GM23248 (cell line): ENCODE data around the gene GOLGA1. TPM values are rescaled to one million over a fixed set of nuclear protein-coding genes. Genes with fewer than 3 reads are reported as not detected.

Experiments used
- DNase-seq: peaks from one replicate; pipeline ENCODE4 v3.0.0-alpha.2; 2015
- H2AFZ ChIP-seq: fragments of 200-600 bp; sonication (generic); 2 replicates; pipeline ENCODE4 v1.6.1; 2016; ENCODE audit warnings: antibody characterized with exemption
- H3F3A ChIP-seq: fragments of 200-600 bp; sonication (generic); 2 replicates; pipeline ENCODE4 v1.6.1; 2016; ENCODE audit warnings: mild to moderate bottlenecking, antibody characterized with exemption, mixed run types; ENCODE audit not compliant: insufficient read depth
- H3K27ac ChIP-seq: fragments of 200-600 bp; sonication (generic); 2 replicates; pipeline ENCODE4 v1.5.1; 2016; ENCODE audit warnings: mild to moderate bottlenecking
- H3K27me3 ChIP-seq: fragments of 200-600 bp; sonication (generic); replicated peaks from 2 replicates; pipeline ENCODE4 v1.6.1; 2016; ENCODE audit warnings: mild to moderate bottlenecking; ENCODE audit not compliant: insufficient read depth
- H3K36me3 ChIP-seq: fragments of 200-600 bp; sonication (generic); 2 replicates; pipeline ENCODE4 v1.6.1; 2016; ENCODE audit warnings: low read depth, mild to moderate bottlenecking
- H3K4me1 ChIP-seq: fragments of 200-600 bp; sonication (generic); 2 replicates; pipeline ENCODE4 v1.6.1; 2016; ENCODE audit warnings: mild to moderate bottlenecking; ENCODE audit not compliant: insufficient read depth
- H3K4me2 ChIP-seq: fragments of 200-600 bp; sonication (generic); one replicate; pipeline ENCODE4 v1.6.1; 2016; ENCODE audit warnings: mild to moderate bottlenecking; ENCODE audit not compliant: unreplicated experiment
- H3K4me3 ChIP-seq: fragments of 200-600 bp; sonication (generic); 2 replicates; pipeline ENCODE4 v1.5.1; 2016; ENCODE audit warnings: mild to moderate bottlenecking
- H3K79me2 ChIP-seq: fragments of 200-600 bp; sonication (generic); 2 replicates; pipeline ENCODE4 v1.6.1; 2016; ENCODE audit warnings: mild to moderate bottlenecking; ENCODE audit not compliant: insufficient read depth
- H3K9ac ChIP-seq: fragments of 200-600 bp; sonication (generic); 2 replicates; pipeline ENCODE4 v1.6.1; 2016; ENCODE audit warnings: mild to moderate bottlenecking
- H3K9me2 ChIP-seq: fragments of 200-600 bp; sonication (generic); 2 replicates; pipeline ENCODE4 v1.6.1; 2016; ENCODE audit warnings: mixed run types, mild to moderate bottlenecking, moderate library complexity; ENCODE audit not compliant: insufficient read depth
- H3K9me3 ChIP-seq: fragments of 200-600 bp; sonication (generic); one replicate; pipeline ENCODE4 v1.6.1; 2017; ENCODE audit warnings: low read depth
- H4K20me1 ChIP-seq: fragments of 200-600 bp; sonication (generic); 2 replicates; pipeline ENCODE4 v1.6.0; 2016; ENCODE audit not compliant: insufficient read depth
- EZH2 ChIP-seq: fragments of 200-600 bp; sonication (generic); IDR thresholded peaks from 2 replicates; pipeline ENCODE4 v1.6.1; 2018; ENCODE audit warnings: antibody characterized with exemption, mild to moderate bottlenecking; ENCODE audit not compliant: insufficient read depth, poor library complexity, severe bottlenecking
- EZH2phosphoT487 ChIP-seq: fragments of 200-600 bp; sonication (generic); IDR thresholded peaks from 2 replicates; pipeline ENCODE4 v1.6.1; 2018; ENCODE audit warnings: antibody characterized with exemption, moderate library complexity, mild to moderate bottlenecking, low read depth; ENCODE audit not compliant: insufficient read depth
- WGBS, 2 experiments: methylation state at CpG; one replicate each; pipeline ENCODE4 v1.1.6; 2015 to 2017; ENCODE audit warnings: low lambda C conversion rate in 2 of 2, low coverage in 1 of 2; ENCODE audit errors: missing lambda C conversion rate in 2 of 2; 5-methylcytosine and 5-hydroxymethylcytosine counted together
- in situ Hi-C: fragments of 300-500 bp; cut with MboI; formaldehyde crosslinking; loops from 2 replicates; pipeline ENCODE4 v1.15.0; 2020
- polyA plus RNA-seq: library from polyadenylated mRNA; unstranded; fragments of >200 nt; fragmentation: Nextera tagmentation; extraction: Ambion mirVana; gene quantifications from 2 replicates; pipeline ENCODE4 v1.2.1, GENCODE V29; 2016
- total RNA-seq: library from RNA; depleted of rRNA; stranded (reverse); fragments of >200 nt; shearing (Covaris generic); gene quantifications from 2 replicates; pipeline ENCODE4 v1.2.3, GENCODE V29; 2014

GOLGA1 gene
- total and polyA plus RNA-seq, 2 experiments from 2014 or later, result 12.4 to 15.3 TPM

DNA sequence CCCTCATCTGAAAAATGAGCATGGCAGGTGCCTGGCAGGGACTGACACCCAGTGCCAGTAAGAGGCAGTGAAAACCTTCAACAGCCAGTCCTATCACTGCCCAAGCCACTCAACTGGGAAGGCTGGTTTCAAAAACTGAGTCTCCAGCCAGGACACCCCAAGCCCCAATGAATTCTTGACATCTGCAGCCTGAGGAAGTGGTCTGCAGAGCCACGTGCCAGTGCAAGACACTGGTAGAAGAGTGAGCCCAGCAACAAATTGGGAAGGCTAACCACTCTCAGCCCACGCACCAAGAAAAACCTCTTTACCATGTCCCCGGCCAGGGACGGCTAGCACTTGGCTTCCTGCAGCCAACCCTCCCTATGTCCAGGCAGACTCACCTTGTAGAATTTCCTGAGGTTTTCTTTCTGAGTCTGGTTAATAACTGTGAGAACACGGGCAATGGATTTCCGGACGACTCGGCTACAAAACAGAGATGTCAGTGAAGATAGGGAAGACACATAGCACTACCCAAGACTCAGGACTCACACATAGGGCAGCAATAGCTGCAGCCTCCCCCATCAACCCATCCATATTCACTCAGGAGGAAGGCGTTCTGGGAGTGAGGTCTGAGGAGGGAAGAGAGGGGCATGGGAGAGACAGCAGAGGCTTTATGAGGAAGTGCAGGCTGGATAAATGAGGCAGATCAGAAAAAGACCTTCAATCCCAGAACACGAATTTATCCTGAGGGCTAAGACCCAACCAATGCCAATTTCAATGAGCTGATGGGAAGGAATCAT, 80.9 kb downstream of the GOLGA1 start:
- Histone ChIP-seq H3K4me3 (peak overlapping the region; percentile 81), H2AFZ (no peak overlapping the region), H3K9ac (peak overlapping the region; percentile 98), H3K79me2 (peaks cover 32% of the 10 kb centered on the region), H3K27me3 (no peaks in the 10 kb centered on the region), H3F3A (peaks cover 41% of the 10 kb centered on the region), H3K27ac (no peak overlapping the region), H3K36me3 (peaks cover 27% of the 10 kb centered on the region), H3K4me1 (peaks cover 12% of the 10 kb centered on the region), H3K9me2 (no peaks in the 10 kb centered on the region), H3K9me3 (no peaks in the 10 kb centered on the region), H4K20me1 (peaks cover 18% of the 10 kb centered on the region), H3K4me2 (peak overlapping the region; percentile 96)
- DNase-seq, result no peak
- in situ Hi-C loops, result loop anchor here (10.0 kb wide), 1 partner anchor 515 kb away; no protein-coding TSS in a partner anchor
- WGBS, 2 experiments, result 51 to 52% methylated on average over 10 of the region's 10 CpGs
- TF ChIP-seq EZH2phosphoT487 (no peak), EZH2 (no peak)

DNA sequence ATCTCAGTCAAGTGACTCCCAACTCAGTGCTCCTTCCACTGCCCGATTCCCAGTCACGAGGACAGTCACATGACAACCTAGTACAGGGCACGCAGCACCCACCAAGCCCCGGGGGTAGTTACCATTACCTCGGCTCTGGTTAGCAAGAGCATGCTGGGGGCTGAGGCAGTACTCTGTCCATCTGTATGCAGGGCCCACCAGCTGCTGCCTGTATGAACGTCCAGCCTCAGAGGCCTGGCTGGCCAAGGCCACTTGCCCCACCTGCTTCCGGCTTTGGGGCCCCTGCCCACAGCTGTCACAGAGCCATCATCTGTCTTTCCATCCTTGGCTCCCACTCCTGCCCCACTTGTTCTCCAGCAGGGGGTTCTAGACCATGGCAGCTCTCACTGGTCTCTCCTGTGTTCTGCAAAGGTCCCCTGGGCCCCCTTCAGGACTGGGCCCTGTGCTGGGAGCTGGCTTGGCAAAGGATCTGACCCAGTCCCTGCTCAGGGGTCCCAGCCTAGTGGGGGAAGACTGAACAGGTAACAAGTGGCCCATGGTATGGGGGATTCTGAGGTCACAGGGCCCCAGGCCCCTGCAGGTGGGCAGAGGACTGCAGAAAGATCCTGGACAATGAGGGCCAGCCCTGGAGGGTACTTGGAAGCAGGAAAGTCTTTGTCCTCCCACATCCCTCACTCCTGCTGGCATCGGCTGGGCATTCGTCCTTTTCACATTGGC, 82.4 kb downstream of the GOLGA1 start:
- H3K79me2 ChIP-seq, result peaks cover 32% of the 10 kb centered on the region
- H3K27ac ChIP-seq, result no peak overlapping the region
- H3K4me3 ChIP-seq, result no peak overlapping the region
- H4K20me1 ChIP-seq, result peaks cover 18% of the 10 kb centered on the region
- peaks cover 42% of the 10 kb centered on the region for H3F3A ChIP-seq
- WGBS, 2 experiments, result 58 to 63% methylated on average over 9 of the region's 9 CpGs
- no peak overlapping the region for H2AFZ ChIP-seq
- no peaks in the 10 kb centered on the region for H3K9me3 ChIP-seq
- no peak overlapping the region for H3K4me2 ChIP-seq
- no peaks in the 10 kb centered on the region for H3K9me2 ChIP-seq
- TF ChIP-seq EZH2, result no peak
- in situ Hi-C loops, result no loop called here
- peaks cover 12% of the 10 kb centered on the region for H3K4me1 ChIP-seq
- DNase-seq, result no peak
- peak overlapping the region; percentile 98; the same call in 1 of the 2 replicates for H3K9ac ChIP-seq
- H3K36me3 ChIP-seq, result peaks cover 27% of the 10 kb centered on the region
- H3K27me3 ChIP-seq, result no peaks in the 10 kb centered on the region

GRCh38 chr9:124857533-124858162, 83.2 kb downstream of the GOLGA1 start:
- H3K9me2 ChIP-seq, result no peaks in the 10 kb centered on the region
- WGBS, 2 experiments, result 82 to 84% methylated on average over 21 to 24 of the region's 24 CpGs
- in situ Hi-C loops, result no loop called here
- no peak overlapping the region for H3K4me3 ChIP-seq
- no peak overlapping the region for H3K4me2 ChIP-seq
- no peaks in the 10 kb centered on the region for H3K9me3 ChIP-seq
- no peaks in the 10 kb centered on the region for H3K27me3 ChIP-seq
- no peak for TF ChIP-seq EZH2phosphoT487
- TF ChIP-seq EZH2, result no peak
- peaks cover 18% of the 10 kb centered on the region for H4K20me1 ChIP-seq
- peaks cover 32% of the 10 kb centered on the region for H3K79me2 ChIP-seq
- H3F3A ChIP-seq, result peaks cover 42% of the 10 kb centered on the region
- no peak overlapping the region for H3K27ac ChIP-seq
- DNase-seq, result no peak
- H3K9ac ChIP-seq, result no peak overlapping the region
- peaks cover 27% of the 10 kb centered on the region for H3K36me3 ChIP-seq
- peaks cover 12% of the 10 kb centered on the region for H3K4me1 ChIP-seq
- no peak overlapping the region for H2AFZ ChIP-seq

DNA sequence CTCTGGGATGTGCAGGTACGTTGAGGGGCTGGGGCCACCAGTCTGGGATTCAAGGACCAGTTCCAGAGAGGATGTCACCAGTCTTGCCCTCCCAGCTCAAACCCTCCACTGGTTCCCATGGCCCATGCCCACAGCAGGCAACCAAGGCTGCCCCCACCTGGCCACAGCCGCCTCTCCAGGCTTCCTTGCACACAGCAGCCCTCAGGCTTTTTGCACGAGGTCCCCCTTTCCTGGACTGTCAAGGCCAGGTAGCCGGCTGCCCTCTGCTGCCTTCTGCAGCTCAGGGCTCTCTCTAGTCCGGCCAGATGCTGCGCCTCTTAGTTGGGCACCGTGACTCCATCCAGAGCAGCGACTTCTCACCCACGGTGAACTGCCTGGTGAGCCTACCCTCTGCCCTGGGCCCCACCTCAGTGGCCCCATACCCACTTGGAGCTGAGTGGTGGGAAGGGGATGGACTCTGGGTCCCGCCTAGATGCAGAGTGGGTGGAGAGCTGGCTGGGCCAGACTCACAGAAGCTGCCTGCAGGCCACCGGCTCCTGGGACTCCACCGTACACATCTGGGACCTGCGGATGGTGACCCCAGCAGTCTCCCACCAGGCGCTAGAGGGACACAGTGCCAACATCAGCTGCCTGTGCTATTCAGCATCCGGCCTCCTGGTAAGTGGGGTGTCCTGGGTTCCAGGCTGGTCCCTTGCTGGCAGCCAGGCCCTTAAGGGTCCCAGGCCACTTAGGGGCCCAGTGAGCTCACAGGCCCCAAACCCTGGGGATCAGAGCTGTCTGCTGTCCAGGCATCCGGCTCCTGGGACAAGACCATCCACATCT, 84.7 kb downstream of the GOLGA1 start:
- Histone ChIP-seq H3K27ac (no peak overlapping the region), H3K4me1 (peaks cover 12% of the 10 kb centered on the region), H3K9me3 (no peaks in the 10 kb centered on the region), H3K9me2 (no peaks in the 10 kb centered on the region), H4K20me1 (peaks cover 18% of the 10 kb centered on the region), H3F3A (peaks cover 42% of the 10 kb centered on the region), H3K4me2 (no peak overlapping the region), H3K27me3 (no peaks in the 10 kb centered on the region), H3K79me2 (peaks cover 26% of the 10 kb centered on the region), H3K36me3 (peaks cover 27% of the 10 kb centered on the region), H3K4me3 (no peak overlapping the region), H2AFZ (no peak overlapping the region), H3K9ac (no peak overlapping the region)
- in situ Hi-C loops, result no loop called here
- DNase-seq, result peak; percentile 54
- 50% methylated on average over 13 to 14 of the region's 16 CpGs for WGBS, 2 experiments
- TF ChIP-seq EZH2phosphoT487 (no peak), EZH2 (no peak)
